ENCODE results near the gene MS4A8. TPM values are rescaled to one million over a fixed set of nuclear protein-coding genes. Genes with fewer than 3 reads are reported as not detected.

Gene MS4A8
- total RNA-seq, 1 donor from 2014 or later = 2.8 TPM

DNA sequence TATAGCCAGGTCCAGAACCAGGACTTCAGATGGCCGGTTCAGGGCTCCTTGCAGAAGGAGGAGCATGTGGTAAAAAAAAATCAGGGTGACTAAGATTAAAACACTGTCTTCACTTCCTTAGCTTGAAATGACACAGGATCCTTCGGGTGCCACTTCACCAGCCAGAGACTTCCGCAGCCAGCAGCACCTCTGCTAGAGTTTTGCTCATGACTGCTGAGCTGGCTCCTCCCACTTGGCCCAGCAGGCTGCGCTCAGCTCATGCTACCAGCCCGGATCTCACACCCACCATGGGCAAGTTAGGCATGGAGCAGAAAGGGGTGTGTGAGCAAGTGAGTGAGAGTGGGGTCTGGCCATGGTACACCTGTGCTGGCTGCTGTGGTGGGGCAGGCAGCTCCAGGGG is 18.5 kb downstream of the MS4A8 start:
- no peak for DNase-seq (ENCODE audit: extremely low spot score, unreplicated experiment)
- no peaks in the 10 kb centered on the region for H3K4me1 Mint-ChIP-seq (ENCODE audit: unreplicated experiment)
- H3K9me3 Mint-ChIP-seq = no peaks in the 10 kb centered on the region

GRCh38 chr11:60718524-60719316 is 19.3 kb downstream of the MS4A8 start:
- peaks cover 17% of the 10 kb centered on the region for H3K27me3 Mint-ChIP-seq
- TF ChIP-seq, protein P1, sequence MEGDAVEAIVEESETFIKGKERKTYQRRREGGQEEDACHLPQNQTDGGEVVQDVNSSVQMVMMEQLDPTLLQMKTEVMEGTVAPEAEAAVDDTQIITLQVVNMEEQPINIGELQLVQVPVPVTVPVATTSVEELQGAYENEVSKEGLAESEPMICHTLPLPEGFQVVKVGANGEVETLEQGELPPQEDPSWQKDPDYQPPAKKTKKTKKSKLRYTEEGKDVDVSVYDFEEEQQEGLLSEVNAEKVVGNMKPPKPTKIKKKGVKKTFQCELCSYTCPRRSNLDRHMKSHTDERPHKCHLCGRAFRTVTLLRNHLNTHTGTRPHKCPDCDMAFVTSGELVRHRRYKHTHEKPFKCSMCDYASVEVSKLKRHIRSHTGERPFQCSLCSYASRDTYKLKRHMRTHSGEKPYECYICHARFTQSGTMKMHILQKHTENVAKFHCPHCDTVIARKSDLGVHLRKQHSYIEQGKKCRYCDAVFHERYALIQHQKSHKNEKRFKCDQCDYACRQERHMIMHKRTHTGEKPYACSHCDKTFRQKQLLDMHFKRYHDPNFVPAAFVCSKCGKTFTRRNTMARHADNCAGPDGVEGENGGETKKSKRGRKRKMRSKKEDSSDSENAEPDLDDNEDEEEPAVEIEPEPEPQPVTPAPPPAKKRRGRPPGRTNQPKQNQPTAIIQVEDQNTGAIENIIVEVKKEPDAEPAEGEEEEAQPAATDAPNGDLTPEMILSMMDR (conservative IDR thresholded peaks at IDR 0.05) = no peak
- no peaks in the 10 kb centered on the region for H3K4me1 Mint-ChIP-seq (ENCODE audit: unreplicated experiment)
- no peak overlapping the region for H3K4me3 Mint-ChIP-seq
- no peak overlapping the region for H3K27ac Mint-ChIP-seq
- DNase-seq (ENCODE audit: extremely low spot score, unreplicated experiment) = no peak
- no peaks in the 10 kb centered on the region for H3K9me3 Mint-ChIP-seq
- no peaks in the 10 kb centered on the region for H3K36me3 Mint-ChIP-seq

More for the DNA sequence above, 18.5 kb downstream of the MS4A8 start:
- Mint-ChIP-seq H3K27me3 (peaks cover 10% of the 10 kb centered on the region), H3K27ac (no peak overlapping the region), H3K36me3 (no peaks in the 10 kb centered on the region), H3K4me3 (no peak overlapping the region)
- TF ChIP-seq, protein P1 (conservative IDR thresholded peaks at IDR 0.05) = no peak

DNA sequence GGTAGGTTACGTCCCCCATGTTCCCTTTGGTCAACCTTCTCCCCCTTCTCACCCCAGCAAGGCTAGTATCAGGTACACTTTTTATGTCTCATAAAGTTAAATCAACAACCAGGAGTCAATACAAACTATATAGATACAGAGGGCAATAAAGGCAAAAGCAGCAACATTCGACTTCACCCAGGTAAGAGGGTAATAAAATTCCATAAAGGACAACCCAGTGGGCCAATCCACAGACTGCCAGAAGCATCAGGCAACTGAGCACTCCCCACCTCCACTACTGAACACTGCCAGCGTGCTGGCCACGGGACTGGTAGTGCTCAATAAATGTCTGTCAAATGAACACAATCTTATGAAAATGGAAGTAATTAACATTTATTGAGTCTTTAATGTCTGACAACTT is 20.0 kb downstream of the MS4A8 start:
- TF ChIP-seq, protein P1 (conservative IDR thresholded peaks at IDR 0.05) = no peak
- Mint-ChIP-seq H3K4me3 (no peak overlapping the region), H3K36me3 (no peaks in the 10 kb centered on the region), H3K27me3 (peaks cover 19% of the 10 kb centered on the region), H3K27ac (no peak overlapping the region), H3K9me3 (no peaks in the 10 kb centered on the region), H3K4me1 (ENCODE audit: unreplicated experiment) (no peaks in the 10 kb centered on the region)
- DNase-seq (ENCODE audit: extremely low spot score, unreplicated experiment) = no peak

- H3K27me3 Mint-ChIP-seq = peaks cover 22% of the 10 kb centered on the region
Observed at GRCh38 chr11:60720460-60720859, 21.0 kb downstream of the MS4A8 start.

DNA sequence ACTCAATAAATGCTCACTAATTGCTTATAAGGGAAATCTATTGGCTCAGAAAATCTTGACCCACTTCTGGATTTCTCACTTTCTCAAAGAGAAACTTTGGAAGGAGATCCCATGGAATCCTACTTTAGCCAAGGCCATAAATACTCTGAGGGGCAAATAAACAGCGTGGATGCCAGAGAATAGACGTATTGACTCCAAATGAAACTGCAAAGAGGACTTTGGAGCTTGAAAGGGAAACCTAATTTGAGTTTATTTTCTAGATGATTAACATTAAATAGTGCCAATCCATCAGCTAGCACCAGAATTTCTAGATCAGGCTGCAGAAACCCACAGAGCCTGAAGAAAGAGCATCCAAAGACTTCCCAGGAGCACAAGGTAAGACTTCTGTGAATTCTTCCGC is 25.0 kb downstream of the MS4A8 start, which contains the start of gene MS4A18:
MS4A18 (plus strand) TSS at position 301 of the 400 bp plus-strand sequence.
- H3K36me3 Mint-ChIP-seq = no peaks in the 10 kb centered on the region
- H3K27ac Mint-ChIP-seq = no peak within 1 kb of the TSS
- no peak for DNase-seq (ENCODE audit: extremely low spot score, unreplicated experiment)
- no peak within 1 kb of the TSS for H3K4me3 Mint-ChIP-seq
- H3K4me1 Mint-ChIP-seq (ENCODE audit: unreplicated experiment) = no peaks in the 10 kb centered on the region
- H3K27me3 Mint-ChIP-seq = peaks cover 34% of the 10 kb centered on the region
- no peaks in the 10 kb centered on the region for H3K9me3 Mint-ChIP-seq
- TF ChIP-seq, protein P1 (conservative IDR thresholded peaks at IDR 0.05) = no peak

More at GRCh38 chr11:60720460-60720859, 21.0 kb downstream of the MS4A8 start:
- no peaks in the 10 kb centered on the region for H3K9me3 Mint-ChIP-seq
- H3K4me1 Mint-ChIP-seq (ENCODE audit: unreplicated experiment) = no peaks in the 10 kb centered on the region
- no peaks in the 10 kb centered on the region for H3K36me3 Mint-ChIP-seq
- DNase-seq (ENCODE audit: extremely low spot score, unreplicated experiment) = no peak
- no peak overlapping the region for H3K27ac Mint-ChIP-seq
- TF ChIP-seq, protein P1 (conservative IDR thresholded peaks at IDR 0.05) = no peak
- H3K4me3 Mint-ChIP-seq = no peak overlapping the region
